Measurements from ENCODE around the gene LHFPL2.

- no peak for TF ChIP-seq CTCF (IDR thresholded peaks at IDR 0.05)
- no peak for TF ChIP-seq POLR2AphosphoS5 (IDR thresholded peaks at IDR 0.05)
- TF ChIP-seq POLR2A (IDR thresholded peaks at IDR 0.05): no peak
Observed at GRCh38 chr5:78490709-78491485, 157.7 kb downstream of the LHFPL2 start.

Data from suprapubic skin (tissue), 4 donors.